Hippocampal formation (tissue), 2 donors: Measurements from ENCODE around the gene CALM3.
"Not testable (repeated sequence)": the region's sequence is repeated elsewhere in the genome, so short reads cannot be mapped to it uniquely, and the experiment has no call there.

Experiments
- DNase-seq, 2 donors: peaks; one replicate each; lab custom pipeline; 2025; lab: John Stamatoyannopoulos, UW

The CALM3 gene

DNA sequence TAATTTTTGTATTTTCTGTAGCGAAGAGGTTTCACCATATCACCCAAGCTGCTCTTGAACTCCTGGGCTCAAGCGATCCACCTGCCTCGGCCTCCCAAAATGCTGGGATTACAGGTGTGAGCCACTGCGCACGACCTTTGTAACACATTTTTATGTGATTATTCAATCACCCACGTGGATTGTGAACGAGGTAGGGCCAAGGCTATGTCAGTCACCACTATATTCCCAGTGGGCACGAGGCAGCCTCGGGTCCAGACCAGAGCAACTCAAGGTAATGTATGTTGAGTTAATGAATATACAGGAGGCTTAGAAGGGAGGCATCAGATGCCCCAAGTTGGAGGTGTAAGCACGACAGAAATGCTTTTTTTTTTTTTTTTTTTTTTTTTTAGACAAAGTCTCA lies 14.8 kb downstream of the CALM3 start:
- DNase-seq = no peak

DNA sequence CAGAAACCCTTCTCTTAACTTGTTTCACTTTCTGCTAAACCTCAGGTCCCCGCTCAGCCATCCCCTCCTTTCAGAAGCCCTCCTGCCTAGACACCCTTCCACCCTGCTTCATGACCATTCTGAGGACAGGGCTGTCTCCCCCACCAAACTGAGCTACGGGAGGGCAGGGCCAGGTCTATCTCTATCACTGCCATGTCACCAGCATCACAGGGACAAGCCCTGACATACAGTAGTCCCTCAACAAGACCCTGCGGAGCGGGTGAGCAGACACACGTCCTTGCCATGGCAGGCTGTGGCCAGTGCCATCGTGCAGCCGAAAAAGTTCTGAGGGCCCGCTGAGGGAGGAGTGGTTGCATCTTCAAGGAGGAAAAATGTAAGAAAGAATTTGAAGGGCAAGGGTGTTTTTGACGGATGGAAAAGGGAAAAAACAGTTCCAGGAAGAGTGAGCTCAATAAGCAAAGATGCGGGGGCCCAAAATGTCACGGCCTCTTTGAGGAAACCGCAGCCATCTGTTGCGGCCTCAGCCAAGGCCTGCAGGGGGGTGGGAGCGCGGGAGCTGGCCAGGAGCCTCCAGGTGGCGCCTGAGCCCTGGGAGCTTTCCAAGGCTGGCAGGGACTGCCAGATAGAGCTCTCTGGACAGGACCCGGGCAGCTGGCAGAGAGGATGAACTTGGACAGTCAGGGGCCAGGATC lies 15.6 kb downstream of the CALM3 start:
- DNase-seq = no peak

DNA sequence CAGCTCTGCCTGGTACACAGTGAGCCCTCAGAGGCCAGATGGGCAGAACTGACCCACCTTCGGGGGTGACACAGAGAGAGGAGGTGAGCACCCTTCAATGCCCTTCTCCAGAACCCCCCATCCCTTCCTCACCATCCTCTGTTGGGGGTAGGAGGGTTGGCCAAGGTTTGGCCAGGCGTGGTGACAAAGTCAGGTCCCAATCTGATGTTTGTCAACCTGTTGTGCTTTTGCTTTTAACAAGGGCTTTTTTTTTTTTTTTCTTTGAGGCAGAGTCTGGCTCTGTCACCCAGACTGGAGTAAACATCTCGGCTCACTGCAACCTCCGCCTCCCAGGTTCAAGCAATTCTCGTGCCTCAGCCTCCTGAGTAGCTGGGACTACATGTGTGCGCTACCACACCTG lies 16.5 kb downstream of the CALM3 start:
- DNase-seq = no peak

DNA sequence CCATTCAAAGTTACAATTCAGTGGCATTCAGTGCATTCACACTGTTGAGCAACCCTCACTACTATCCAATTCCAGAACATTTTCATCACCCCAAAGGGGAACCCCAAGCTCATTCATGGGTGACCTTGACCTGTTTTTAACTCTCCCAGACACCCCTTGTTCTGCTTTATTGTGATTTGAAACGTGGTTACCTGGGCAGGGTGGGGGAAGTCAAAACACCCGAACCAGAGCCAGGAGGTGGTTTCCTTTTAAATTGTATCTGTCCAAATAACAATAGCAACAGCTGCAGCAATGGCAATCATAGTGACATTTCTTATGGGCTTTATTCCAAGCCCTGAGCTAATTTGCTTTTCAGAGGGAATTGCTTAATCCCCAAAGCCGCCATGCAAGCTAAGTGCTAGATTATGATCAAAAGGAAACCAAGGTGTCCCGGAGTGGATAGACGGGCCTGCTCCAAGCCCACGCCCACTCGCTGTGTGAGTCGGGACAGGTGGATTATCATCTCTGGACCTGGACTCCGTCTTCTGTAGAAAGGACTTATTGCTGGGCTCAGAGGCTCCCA lies 17.6 kb downstream of the CALM3 start:
- DNase-seq = no peak

DNA sequence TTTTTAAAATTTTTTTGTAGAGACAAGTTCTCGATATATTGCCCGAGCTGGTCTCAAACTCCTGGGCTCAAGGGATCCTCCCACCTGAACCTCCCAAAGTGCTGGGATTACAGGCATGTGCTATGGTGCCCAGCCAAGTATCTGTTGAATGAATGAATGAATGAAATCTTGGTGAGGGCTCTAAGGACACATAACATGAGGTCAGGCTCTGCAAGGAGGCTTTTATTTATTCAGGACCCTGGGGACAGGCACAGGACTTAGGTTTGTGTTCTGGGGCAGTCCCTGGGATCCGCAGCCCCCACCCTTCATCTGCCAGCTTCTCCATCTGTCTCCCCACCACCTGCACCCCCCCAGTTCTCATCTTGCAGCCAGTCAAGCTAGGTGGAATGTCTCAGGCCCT lies 19.1 kb downstream of the CALM3 start:
- DNase-seq = no peak

DNA sequence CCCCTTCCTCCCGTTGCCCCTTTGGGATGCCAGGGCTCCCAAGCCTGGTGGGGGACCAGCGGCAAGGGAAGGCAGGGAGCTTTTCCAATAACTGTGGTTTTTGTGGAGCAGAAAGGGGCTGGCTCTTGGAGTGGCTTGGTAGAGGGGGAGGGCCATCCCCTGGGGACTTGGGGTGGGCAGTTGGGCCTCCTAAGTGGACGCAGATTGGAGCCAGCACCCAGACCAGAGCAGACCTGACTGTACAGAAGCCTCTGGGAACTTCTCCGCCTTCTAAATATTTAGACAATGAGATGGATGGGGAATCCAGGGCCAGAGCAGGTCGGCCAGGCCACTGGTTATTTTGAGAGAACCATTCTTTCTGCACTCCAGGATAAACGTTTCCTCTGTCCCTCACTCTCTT lies 19.6 kb downstream of the CALM3 start:
- DNase-seq = no peak

DNA sequence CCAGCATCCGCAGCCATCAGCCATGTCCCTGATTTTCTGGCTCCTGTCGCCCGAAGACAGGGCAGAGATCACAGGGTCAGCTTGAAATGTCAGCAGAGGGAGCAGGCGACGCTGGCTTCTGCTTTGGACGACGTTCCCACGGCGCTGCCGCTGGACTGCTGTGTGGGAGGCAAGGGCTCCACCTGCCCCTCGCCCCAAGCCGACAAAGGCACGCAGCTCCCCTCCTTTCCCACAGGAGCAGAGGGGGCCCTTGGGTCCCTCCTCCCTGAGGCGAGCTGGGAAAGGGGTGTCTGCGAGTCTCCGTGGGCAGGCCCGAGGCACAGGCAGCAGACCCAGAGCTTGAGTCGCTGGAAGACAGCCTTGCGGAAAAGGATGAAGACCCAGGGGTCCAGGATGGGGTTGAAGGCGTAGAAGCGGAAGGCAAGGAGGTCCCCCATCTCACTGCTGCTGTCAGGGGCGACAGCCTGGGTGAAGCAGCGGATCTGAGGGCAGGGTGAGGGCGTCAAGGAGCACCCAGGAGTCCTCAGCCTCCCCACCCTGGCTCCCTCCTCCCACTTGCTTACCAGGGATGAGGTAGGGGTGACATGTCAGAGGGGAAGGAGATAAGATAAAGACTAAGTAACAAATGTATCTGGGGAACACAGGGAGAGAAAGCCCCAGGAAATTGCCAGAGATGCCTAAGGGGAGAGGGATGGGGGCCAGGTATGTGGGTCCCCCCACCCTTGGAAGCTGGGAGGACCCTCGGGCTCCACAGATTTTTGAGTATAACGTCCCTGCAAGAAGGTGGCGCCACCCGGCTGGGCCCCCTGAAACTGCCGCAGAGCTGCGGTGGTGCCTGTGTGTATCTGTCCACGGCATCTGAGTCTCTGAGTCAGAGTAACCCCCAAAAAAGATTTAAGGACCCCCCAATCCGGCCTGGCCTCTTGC lies 20.3 kb downstream of the CALM3 start:
- no peak for DNase-seq

DNA sequence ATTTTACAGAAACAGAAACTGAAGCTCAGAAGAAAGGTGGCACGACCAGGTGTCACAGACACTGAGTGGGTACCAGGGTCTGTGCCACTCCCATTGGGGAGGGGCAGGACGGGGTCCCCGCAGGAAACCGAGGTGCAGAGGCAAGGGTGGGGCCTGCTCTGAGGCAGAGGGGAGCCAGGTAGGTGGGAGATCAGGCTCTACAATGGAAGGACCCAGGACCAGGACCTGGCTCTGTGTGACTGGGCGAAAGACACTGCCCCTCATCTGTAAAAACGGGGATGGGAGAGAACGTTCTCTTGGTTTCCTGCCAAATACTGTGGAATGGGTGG lies 21.0 kb downstream of the CALM3 start:
- no peak for DNase-seq

DNA sequence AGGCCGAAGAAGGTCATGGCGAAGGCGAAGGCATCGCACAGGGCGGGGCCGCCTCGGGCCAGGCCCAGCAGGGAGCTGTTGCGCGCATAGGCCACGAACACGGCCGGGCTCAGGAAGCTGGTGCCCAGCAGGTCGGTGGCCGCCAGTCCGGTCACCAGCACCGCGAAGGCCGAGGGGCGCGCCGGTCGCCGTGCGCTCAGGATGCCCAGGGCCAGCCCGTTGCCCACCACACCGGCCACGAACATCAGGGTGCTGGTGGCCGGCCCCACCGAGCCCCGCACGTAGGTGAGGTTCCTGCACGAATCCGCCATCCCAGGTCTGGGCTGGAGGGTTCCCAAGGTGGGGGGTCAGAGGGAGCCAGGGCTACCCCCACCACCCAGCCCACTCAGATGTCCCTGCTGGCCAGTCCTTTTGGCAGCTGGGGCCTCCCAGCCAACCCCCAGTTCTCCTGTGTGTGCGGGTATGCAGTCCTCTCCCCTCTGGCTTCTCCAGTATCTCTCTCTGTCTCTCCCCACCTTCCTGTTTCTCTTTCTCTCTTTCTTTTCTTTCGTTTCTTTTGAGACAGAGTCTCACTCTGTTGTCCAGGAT lies 22.9 kb downstream of the CALM3 start:
- no peak for DNase-seq

DNA sequence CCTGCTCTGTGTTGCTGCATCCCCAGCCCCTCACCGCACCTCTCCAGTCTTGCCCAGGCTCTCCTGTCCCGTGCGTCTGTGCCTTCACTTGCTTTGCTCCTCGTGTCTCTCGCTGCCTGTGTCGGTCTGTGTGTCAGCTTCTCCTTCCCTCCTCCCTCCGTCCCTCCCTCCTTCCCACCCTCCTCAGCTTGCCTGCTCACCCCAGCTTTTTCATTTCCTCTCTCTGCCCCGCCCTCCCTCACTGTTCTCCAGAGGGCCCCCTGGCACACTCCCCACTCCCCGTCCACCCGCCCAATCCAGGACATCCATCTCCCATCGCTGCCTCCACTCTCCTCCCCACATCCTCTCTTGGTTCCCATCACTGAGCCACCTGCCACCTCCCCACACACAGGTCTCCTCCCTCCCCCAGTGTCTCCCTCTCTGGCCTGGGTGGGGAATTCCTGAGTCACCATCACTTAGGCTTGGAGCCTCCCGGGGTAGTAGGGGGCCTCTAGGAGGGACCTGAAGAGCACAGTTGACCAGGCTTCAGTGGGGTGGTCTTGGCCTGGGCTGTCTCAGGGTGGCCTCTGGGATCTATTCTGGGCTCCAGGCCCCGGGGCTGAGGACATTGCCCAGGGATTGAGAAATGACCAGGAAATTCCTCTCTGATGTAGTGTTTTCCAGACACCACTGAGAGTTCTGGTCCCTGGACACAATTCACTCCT lies 24.0 kb downstream of the CALM3 start, which contains the start of gene PTGIR:
PTGIR (minus strand) TSS at position 132 of the 704 bp plus-strand sequence. CDS start 864 bp downstream, outside the sequence.
- DNase-seq = no peak

DNA sequence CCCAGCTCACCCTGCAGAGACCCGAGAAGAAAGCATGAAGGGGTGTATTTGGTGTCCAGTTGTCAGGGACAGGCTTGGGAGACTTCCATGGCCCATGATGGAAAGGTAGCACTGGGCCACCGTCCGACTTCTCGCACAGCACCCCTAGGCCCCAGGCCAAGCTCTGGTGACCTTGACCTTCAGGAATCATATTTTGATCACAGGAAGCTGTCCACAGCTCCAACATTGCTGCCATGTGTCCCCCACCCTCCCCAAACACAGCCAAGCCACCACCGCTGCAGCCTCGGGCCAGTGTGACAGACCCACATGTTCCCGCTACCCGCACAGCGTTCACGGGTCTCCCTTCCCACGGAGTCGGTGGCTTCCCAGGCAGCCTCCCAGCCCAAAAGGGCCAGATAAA lies 24.6 kb downstream of the CALM3 start:
- DNase-seq = no peak

DNA sequence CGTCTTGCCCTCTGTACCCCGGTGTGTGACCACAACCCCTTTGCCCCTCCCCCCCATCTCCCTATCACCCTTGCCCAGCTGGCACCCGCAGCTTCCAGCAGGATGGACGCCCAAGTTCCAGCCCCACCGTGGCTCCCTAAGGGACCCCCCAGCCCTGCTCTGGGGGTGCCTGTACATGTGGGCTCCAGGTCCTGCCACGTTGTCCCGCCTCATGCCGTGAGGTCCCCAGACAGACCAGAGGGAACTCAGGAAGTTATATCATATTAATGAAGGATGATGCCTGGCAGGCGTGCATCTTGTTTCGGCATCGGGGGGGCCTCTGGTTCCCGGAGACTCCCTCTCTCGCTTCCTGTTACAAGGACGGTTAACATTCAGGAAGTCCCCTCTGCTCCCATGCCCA lies 25.3 kb downstream of the CALM3 start:
- DNase-seq = no peak

DNA sequence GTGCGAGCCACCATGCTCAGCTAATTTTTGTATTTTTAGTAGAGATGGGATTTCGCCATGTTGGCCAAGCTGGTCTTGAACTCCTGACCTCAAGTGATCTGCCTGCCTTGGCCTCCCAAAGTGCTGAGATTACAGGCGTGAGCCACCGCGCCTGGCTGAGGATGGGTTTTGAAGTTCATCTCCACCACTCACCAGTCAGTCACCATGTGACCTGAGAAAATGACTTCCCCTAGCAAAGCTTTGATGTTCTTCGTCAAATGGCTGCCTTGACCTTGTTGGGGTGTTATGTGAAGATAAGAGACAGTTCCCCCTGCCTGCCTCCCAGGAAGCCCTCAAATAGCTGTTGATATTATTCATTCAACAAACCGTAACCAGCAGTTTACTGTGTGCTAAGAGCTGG lies 27.8 kb downstream of the CALM3 start:
- DNase-seq = not testable (repeated sequence)

DNA sequence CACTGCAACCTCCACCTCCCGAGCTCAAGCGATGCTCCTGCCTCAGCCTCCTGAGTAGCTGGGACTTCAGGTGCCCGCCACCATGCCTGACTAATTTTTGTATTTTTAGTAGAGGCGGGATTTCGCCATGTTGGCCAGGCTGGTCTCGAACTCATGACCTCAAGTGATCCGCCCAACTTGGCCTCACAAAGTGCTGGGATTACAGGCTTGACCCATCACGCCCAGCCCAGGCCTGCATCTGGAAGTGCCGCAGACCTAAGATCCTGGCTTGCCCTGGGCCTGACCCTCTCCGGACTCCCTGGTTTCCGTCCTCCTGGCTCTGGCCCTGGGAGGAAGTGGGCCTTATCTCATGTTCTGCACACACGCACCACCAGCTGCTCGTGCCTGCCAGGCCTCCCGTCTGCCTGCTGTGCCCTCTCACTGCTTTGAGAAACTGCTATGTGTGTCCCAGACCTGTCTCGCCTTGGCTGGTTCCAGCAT lies 28.5 kb downstream of the CALM3 start:
- DNase-seq = no peak

DNA sequence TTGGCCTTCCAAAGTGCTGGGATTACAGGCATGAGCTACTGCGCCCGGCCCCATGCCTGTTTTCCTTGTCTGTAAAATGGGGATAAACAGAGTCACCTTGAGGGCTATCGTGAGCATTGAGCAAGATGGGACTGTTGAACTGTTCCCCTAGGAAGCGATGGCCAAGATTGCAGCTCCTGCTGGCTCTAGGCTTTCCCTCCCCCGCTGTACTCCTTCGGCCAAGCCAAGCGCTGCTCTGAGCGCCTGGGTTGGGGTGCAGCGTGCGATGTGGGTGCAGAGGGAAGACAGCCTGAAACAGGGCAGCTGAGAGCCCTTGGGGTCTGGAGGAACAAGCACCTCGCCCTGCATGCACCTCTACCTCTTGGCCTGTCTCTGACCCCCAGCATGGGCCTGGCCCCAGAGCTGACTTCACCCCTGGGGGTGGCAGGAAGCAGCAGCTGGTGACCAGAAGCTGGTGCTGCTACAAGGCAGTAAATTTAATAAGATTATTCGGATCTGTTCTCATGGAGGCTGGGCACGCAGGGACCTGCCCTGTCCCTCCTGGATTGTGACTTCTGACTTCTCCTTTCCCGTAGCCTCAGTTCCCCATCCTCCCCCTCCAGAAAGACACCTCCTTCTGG lies 29.6 kb downstream of the CALM3 start:
- DNase-seq = no peak

DNA sequence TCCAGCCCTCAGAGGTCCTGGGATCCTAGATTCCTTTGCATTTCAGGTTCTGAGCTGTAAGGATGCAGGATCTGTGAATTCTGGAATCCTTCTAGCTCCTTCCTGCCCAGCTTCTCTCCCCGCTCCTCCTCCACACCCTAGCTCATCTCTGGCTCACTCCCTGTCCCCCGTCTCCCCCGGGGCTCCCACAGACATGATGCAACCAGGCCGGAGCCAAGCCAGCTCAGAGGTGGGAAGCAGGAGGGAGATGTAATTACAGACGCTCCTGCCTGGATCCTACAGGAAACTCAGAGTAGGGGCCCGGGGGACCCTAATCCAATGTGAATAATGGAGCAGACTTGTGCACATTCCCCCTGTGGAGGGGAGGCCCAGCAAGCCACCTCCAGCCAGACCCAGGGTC lies 30.4 kb downstream of the CALM3 start:
- DNase-seq = no peak

DNA sequence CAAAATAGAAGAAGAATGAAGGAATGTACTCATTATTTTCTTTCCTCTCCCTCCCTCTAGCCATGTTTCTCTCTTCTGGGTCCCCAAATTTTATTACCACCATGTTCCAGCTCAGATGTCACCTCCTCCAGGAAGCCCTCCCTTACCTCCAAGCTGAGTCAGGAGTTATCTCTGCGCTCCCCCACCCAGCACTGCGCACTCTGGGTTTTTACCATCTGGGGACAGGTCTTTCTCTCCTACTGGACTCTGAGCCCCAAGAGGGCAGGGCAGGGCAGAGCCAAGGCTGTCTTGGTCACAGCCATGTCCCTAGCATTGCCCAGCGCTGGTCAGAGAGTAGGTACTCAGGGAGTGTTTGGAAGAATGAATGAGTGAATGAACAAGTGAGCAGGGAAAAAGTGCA lies 32.0 kb downstream of the CALM3 start:
- DNase-seq = no peak

DNA sequence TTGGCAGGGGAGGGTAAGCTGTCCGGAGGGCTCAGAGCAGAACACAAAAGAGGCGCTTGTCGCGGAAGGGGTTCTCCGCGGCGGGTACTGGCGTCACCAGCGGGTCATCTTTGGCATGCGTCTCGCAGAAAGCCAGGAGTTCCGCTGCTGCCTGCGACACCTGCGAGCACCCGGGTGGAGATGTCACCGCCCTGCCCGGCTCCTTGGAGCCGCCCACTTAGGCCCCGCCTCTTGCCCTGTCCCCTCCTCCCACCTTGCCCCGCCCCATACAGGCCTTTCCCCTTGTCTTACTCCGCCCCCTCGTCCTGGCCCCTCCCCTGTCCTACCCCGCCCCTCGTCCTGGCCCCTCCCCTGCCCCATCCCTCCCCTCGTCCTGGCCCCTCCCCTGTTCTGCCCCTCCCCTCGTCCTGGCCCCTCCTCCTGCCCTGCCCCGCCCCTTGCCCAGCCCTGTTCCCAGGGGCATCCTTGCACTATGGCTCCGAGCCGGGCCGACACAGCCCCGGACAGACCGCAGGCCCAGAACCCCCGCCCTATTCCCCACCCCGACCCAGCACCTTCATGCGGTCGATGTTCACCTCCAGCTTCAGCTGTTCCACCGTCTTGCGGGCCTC lies 33.0 kb downstream of the CALM3 start:
- peak; percentile 61 to 85 for DNase-seq

DNA sequence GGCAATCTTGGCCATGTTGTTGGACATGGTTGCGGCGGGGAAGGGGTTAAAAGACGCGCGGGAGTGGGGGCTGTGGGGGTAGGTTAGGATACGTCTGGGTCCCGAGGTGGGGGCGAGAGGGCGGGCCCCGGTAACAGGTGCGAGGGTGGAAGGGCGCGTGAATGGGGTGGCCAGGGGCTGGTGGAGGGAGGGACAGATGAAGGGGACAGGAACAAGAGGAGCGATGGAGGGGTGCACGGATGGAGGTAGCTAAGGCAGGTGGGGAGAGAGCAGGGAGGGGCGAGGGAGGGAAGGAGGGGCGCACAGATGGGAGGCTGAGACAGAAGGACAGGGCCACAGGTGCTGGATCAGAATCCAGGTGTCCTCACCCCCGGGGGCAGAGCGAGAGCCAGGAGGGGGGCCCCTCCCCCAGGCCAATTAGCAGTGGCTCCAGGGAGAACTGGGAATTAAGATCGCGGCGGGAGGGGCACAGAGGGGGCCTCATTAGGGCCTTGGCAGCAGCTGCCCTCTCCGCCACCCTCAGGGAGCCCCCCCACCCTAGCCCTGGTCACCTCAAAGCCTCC lies 33.6 kb downstream of the CALM3 start:
- DNase-seq = no peak

DNA sequence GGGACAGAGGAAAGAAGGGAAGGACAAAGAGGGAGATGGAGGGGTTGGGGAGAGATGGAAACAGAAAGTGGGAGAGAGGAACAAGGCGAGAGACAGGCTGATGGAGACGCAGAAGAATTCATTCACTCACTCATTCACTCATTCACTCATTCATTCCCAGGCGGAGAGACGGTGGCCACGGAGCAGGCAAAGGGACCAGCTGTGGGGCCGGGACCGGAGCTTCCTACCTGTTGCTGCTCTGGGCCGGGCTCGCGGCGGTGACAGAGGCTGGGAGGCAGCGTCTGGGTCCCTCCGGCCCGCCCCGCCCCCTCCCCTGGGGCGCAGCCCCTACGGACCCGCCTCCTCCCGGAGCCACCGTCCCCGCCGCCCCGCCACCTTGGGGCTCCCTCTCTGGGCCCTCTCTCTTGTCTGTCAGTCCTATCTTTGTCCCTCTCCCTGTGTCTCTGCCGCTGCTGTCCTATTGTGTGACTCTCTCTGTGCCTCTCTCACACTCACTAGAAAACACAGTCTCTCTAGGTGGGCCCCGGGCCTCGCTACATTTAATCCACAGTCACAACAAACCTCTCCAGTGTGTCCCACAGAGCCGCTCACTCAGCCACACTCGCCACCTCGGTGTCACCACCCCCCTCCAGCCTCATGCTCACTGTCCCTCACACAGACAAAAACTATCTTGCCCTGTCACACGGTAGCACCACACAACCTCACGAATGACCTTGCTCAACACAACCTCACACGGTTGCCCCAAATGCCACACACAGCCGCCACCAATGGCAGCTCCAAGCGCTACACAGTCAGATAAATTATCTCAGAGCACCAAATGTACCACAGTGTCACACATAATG lies 35.0 kb downstream of the CALM3 start, which contains the start of gene GNG8:
GNG8 (minus strand) TSS at position 283 of the 842 bp plus-strand sequence. CDS start 1,520 bp downstream, outside the sequence.
- DNase-seq = no peak
